HL-60/S4 treated with retinoic acid at 250 ng/mL for 4 days and 3 days (cell line): Measurements from ENCODE around the gene HAAO.

Experiments
- in situ Hi-C: fragments of 300-500 bp; cut with MboI; formaldehyde crosslinking; loops from 2 replicates; pipeline ENCODE4 v1.7.0; 2022; ENCODE audit warnings: low sequenced_read_pairs

HAAO gene

DNA sequence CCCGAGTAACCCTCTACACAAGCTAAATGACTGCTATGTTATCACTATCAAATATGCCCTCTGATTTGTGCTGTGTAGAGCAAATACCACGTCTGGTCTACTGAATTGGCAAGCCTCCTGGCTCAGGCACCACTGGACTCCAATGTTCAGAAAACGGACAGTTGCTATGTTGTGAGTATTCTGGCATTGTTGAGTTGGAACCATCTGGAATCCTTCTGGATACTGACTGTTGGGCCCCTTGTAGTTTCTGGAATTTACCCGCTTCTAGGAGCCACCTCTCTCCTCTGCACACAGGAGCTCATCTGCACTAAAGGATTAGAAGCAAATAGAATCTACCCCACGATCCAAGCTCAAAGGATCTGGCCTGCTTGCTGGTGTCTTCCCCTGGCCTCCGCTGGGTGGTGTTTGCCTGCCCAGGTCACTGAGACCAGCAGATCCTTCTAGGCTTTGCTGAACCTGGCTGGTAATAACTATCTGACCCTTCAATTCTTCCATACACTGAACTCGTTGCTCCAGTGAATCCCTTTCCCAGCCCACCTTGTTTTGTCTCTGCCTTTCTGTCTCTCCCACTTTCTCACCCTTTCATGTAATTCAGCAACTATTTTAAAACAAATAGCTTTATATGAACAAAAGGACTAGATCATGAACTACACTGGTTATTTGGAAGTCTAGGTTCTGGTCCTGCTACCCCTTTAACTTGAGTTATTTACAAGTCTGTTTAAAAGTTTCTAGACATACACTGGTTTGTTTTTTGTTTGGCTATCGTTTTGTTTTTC, 2.1 kb upstream of the HAAO start:
- in situ Hi-C loops: loop anchor here (25.0 kb wide), 1 partner anchor 282 kb away; no protein-coding TSS in a partner anchor

DNA sequence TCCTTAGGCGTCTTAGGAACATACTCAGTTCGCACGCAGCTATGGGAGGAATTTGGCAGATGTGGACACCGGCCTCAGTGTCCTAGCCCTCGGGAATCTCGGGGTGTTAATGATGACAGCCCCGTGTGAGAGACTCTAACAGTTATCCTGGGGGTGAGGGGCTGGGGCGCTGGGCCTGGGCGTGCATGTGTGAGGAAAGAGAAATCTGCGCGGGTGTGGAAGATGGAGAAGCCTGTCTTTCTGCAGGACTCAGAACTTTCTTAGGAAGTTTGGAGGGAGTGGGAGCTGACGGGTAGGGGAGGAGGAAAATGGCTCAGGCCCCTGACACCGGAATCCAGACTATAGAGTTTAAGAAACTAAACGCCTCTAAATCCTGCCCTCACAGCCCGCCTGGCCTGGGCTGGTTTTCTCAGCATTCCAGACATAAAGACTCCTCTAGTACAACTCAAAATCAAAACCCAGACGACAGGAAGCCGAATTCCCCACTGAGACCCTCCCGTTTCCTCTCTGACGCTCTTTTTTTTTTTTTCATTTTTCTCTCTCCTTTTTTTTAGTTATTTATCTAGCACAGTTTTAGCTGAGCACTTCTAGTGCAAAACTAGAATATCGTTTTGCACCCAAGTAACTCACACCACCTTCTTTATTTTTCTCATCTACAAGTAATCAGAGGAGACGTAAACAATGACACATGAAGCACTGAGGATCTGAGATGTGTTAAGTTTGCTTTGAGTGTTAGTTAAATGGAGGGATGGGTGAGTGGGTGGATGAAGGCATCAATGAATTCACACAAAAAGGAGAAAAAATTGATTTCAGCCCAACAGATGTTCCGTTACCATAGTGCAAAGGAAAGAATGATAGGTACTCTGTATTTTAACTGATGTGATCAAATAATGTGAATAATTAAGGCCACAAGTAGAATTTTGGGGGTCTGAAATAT, 1.2 kb upstream of the HAAO start:
- in situ Hi-C loops: loop anchor here (25.0 kb wide), 1 partner anchor 281 kb away; no protein-coding TSS in a partner anchor

DNA sequence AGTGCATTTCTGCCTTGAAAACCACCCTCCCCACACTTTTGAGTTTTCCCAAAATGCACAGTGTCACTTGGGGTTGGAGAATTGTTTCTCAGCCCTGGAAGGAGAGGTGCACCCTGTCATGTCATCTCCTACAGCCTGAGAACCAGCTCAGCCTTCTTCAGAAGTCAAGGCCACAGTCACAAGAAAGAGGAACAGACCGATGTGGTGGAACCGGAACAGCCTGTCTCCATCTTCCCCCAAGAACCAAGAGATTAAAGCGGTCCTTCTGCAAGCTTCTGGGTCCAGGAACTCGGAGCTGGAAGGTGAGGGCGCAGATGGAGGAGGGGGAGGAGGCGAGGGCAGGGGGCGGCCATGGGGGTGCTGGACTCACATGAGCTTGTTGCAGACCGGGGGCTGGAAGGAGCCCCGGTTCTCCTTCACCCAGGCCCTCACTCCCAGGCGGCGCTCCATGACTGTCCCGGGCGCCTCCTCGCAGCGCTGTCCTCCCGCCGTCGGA, 248 bp downstream of the HAAO start:
- in situ Hi-C loops: loop anchor here (25.0 kb wide), 1 partner anchor 280 kb away; no protein-coding TSS in a partner anchor

GRCh38 chr2:42791606-42792005, 777 bp downstream of the HAAO start:
- in situ Hi-C loops: loop anchor here (25.0 kb wide), 1 partner anchor 279 kb away; no protein-coding TSS in a partner anchor

GRCh38 chr2:42789751-42790150, 2.6 kb downstream of the HAAO start:
- in situ Hi-C loops: loop anchor here (25.0 kb wide), 1 partner anchor 277 kb away; no protein-coding TSS in a partner anchor

DNA sequence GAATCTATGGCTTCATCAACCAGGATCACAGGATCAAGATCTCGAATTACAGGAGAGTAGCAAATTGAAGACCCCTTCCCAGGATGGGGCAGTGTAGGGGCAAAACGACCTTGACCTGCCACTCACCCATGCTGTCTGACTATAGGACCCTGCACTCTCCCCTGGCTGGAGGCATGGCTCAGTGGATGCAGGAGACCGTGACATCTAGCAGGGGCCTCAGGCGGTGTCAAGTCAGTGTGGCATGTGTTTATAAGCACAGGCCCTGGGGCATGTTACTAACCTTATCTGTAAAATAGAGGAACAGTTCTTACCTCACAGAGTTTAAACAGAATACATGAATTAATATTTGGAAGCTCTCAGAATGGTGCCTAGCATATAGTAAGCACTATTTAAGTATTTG, 3.5 kb downstream of the HAAO start:
- in situ Hi-C loops: loop anchor here (25.0 kb wide), 1 partner anchor 277 kb away; no protein-coding TSS in a partner anchor

GRCh38 chr2:42788478-42788793, 3.9 kb downstream of the HAAO start:
- in situ Hi-C loops: loop anchor here (25.0 kb wide), 1 partner anchor 276 kb away; no protein-coding TSS in a partner anchor

GRCh38 chr2:42787788-42788477, 4.5 kb downstream of the HAAO start:
- in situ Hi-C loops: loop anchor here (25.0 kb wide), 1 partner anchor 276 kb away; no protein-coding TSS in a partner anchor

- in situ Hi-C loops: loop anchor here (25.0 kb wide), 1 partner anchor 275 kb away; no protein-coding TSS in a partner anchor
Observed at GRCh38 chr2:42787424-42787787, 5.0 kb downstream of the HAAO start.

- in situ Hi-C loops: loop anchor here (25.0 kb wide), 1 partner anchor 274 kb away; no protein-coding TSS in a partner anchor
Observed at GRCh38 chr2:42786561-42787345, 5.6 kb downstream of the HAAO start.

DNA sequence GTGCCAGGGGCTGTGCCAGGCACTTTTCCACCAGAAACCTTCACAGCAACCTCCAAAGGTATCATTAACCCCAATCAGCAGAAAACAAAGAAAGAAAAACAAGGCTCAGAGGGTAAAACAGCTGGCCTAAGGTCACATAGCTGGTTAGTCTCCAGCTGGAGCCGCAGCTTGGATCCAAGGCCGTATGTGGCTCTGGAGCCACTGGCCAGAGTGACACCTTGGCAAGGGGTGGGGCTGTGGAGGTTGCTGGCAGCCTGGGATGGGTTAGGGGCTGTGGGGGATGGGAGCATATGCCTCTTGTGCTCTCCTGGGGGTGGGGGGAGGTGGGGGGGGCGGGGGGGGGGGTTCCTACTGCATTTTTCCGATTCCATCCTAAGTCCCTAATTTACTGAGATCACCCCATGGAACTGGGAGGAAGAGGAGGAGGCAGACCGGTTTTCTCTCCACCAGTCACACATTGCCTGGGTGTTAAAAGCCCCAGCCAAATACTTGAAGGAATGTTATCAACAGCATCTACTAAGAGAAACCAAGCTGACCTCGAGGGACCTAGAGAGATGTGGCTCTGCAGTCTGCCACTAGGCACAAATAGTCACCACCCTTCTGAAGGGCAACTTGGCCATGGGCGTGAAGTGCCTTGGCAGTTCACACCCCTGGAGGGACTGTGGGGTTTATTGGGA, 8.0 kb downstream of the HAAO start:
- in situ Hi-C loops: loop anchor here (25.0 kb wide), 1 partner anchor 272 kb away; no protein-coding TSS in a partner anchor

- in situ Hi-C loops: loop anchor here (25.0 kb wide), 1 partner anchor 271 kb away; no protein-coding TSS in a partner anchor
Observed at GRCh38 chr2:42783511-42783910, 8.9 kb downstream of the HAAO start.

GRCh38 chr2:42781181-42781580, 11.2 kb downstream of the HAAO start:
- in situ Hi-C loops: loop anchor here (25.0 kb wide), 1 partner anchor 269 kb away; no protein-coding TSS in a partner anchor

DNA sequence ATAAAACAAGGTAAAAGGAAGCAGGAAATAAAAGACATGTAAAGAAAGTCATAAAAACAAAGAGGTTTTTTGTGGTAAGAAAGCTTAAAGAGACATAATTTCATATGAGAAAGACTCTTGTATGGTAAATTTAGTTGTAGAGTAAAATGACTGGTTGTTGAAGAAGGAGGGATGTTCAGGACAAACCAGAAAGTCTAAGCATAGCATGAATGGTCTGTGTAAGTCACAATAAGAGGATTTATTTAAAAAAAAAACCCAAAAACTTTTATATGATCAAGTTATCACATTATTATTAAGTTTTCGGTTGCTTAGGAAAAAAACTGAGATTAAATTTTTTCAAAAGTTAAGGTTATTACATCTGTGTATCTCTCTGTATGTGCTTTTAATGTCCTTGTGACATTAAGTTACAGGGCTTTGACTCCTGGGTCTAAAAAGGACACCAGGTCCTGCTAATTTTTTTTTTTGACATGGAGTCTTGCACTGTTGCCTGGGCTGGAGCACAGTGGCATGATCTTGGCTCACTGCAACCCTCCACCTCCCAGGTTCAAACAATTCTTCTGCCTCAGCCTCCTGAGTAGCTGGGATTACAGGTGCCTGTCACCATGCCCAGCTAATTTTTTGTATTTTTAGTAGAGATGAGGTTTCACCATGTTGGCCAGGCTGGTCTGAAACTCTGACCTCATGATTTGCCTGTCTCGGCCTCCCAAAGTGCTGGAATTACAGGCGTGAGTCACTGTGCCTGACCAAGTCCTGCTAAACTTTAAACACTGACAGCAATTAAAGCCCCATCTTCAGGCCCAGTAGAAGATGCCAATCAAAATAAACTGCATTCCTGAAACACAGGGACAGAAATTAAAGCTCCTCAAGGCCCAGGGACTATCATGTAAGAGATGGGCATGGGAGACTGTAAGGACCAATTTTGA, 14.2 kb downstream of the HAAO start:
- in situ Hi-C loops: loop anchor here (25.0 kb wide), 1 partner anchor 266 kb away; no protein-coding TSS in a partner anchor

DNA sequence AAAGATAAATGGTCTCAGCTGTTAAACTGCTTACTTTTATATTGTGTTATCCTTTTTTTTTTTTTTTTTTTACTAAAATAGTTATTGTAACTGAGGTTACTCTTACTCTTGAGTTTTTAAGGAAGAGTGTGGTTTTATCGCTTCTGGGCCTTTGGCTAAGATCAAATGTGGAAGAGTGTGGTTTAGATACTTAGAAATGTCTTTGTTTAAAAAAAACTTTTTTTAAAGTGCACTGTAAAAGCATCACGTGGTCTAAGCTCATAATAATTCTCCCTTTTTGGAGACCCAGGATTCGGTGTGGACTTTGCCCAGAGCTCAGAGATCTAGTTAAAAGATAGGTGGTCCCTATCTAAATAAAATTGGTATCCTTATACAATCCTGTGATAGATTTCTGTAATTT, 16.6 kb downstream of the HAAO start:
- in situ Hi-C loops: loop anchor here (25.0 kb wide), 1 partner anchor 264 kb away; no protein-coding TSS in a partner anchor

- in situ Hi-C loops: loop anchor here (25.0 kb wide), 1 partner anchor 263 kb away; no protein-coding TSS in a partner anchor
Observed at GRCh38 chr2:42775186-42775585, 17.2 kb downstream of the HAAO start.

GRCh38 chr2:42771546-42772153, 20.7 kb downstream of the HAAO start:
- in situ Hi-C loops: no loop called here
